Subcutaneous adipose tissue (tissue), 4 donors: ENCODE results near the gene RNF112. TPM values are rescaled to one million over a fixed set of nuclear protein-coding genes. Genes with fewer than 3 reads are reported as not detected.

Experiments
- CTCF ChIP-seq: fragments of 450-650 bp; IDR thresholded peaks from one replicate; pipeline ENCODE4 v1.5.1; 2016; ENCODE audit warnings: low read depth, mild to moderate bottlenecking, control low read depth, antibody characterized with exemption, moderate library complexity
- total RNA-seq, 4 donors: library from RNA; depleted of rRNA; stranded (reverse); fragments of >200 nt; gene quantifications; one replicate each; pipeline ENCODE4 v1.1.0, GENCODE V29; 2016

The RNF112 gene
- total RNA-seq, 4 donors from 2014 or later: 0.68 to 7.5 (median 1.0) TPM

GRCh38 chr17:19449656-19450055, 38.6 kb downstream of the RNF112 start:
- TF ChIP-seq CTCF: no peak

DNA sequence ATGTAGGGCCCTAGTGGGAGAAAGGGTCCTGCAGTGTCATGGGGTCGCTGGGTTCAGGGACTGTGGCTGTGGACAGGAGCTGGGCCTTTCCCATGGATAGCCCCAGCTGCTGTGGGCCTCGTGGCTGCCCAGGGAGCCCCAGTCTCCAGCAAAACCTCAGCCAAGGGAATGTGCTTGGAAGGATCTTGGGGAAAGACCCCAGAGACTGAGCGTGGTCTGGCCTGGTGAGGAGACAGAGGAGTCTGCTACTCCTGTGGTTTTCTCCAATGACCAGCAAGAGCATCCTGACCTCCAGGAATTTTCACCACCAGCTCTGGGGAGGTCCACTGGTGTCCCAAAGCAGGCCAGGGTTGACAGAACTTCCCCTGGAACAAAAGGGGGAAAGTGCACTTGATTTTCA, 42.3 kb downstream of the RNF112 start:
- no peak for TF ChIP-seq CTCF

DNA sequence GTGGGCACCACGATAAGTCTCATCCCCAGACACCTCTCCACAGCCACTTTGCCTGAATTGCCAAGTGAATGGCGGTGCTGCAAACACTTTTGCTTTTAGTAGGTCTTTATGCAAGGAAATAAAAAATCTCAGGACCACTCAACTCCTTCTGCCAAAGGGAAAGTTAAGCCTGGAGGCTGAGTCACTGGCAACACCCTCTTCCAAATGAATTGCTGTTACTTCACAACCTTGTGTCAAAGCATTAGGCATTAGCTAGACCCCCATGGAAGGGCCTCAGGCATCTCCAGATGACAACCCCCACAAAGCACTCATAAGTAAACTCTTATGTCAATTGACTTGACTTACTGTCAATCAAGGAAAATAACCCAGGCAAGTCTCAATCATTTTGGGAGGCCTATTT, 43.0 kb downstream of the RNF112 start:
- TF ChIP-seq CTCF: no peak

GRCh38 chr17:19456016-19456927, 45.2 kb downstream of the RNF112 start:
- no peak for TF ChIP-seq CTCF

- no peak for TF ChIP-seq CTCF
Observed at GRCh38 chr17:19457046-19457445, 46.0 kb downstream of the RNF112 start.

GRCh38 chr17:19457830-19458271, 46.8 kb downstream of the RNF112 start:
- TF ChIP-seq CTCF: no peak

GRCh38 chr17:19460700-19461099, 49.7 kb downstream of the RNF112 start:
- TF ChIP-seq CTCF: no peak
